GM18858 (cell line): ENCODE results near the gene ASAP2.
"Not testable (repeated sequence)": the region's sequence is repeated elsewhere in the genome, so short reads cannot be mapped to it uniquely, and the experiment has no call there.

Source experiments
- ATAC-seq: cut with Tn5 transposase; IDR thresholded peaks from one replicate; pipeline ENCODE4 v1.9.1; 2021; ENCODE audit not compliant: unreplicated experiment

The ASAP2 gene

DNA sequence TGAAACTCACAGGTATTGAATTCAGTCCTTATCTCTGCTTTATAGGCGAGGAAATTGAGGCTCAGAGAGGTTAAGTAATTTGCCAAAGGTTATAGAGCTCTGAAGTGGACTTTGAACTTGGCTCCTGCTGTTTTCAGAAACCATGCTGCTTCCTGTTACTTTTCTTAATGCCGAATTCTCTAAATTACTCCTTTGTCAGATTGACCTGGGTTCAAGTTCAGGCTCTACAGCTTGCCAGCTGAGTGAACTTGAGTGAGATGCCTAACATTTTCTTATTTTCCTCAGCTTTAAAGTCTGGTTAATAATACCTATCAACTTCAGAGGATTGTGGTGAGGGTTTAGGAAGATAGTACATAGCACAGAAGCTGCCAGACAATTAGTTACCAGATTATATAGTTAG, 3.4 kb downstream of the ASAP2 start:
- no peak for ATAC-seq

DNA sequence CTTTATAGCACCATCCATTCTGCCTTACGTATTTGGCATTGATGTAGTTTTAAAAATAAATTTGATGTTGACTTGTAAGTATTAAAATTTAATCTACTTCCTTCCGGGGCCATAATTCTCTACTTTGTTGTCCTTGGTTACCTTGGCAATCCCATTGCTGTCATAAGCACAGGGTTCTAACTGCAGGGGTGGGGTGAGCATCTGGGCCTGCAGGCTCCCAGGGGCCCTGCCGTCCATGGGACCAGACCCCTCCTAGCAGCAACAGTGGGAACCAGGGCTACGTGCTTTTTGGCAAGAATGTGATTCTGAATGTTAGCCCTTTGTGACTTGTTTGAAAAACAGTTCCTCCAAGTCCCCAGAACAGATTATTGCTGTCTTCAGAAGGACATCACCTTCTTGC, 4.9 kb downstream of the ASAP2 start:
- ATAC-seq = no peak

DNA sequence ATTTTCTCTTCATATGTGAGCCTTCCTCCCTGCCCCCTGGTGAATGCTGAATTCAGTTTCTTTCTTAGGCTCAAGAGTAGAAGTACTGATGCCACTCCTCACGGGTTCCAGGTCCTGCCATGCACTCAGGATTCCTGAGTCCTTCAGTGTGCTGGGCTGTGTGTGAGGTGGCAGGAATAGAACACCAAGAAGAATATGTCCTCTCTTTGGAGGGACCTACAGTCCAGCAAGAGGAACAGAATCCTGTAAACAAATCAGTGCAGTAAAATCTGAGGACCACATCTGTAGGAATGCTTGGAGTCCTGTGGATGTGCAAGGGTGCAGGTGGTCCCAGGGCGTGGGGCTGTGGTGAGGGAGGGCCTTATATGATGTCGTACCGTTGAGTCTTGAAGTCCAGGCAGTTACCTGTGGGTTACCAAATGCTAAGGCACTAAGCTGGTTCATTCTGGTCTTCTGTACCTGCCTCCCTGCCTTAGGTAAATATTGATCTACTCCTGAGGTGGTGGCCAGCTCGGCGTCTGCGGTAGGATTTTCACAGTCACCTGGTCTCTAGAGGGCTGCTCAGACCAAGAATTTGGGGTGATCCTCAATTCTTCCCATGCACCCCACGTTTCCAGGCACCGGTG, 5.5 kb downstream of the ASAP2 start:
- ATAC-seq = no peak

DNA sequence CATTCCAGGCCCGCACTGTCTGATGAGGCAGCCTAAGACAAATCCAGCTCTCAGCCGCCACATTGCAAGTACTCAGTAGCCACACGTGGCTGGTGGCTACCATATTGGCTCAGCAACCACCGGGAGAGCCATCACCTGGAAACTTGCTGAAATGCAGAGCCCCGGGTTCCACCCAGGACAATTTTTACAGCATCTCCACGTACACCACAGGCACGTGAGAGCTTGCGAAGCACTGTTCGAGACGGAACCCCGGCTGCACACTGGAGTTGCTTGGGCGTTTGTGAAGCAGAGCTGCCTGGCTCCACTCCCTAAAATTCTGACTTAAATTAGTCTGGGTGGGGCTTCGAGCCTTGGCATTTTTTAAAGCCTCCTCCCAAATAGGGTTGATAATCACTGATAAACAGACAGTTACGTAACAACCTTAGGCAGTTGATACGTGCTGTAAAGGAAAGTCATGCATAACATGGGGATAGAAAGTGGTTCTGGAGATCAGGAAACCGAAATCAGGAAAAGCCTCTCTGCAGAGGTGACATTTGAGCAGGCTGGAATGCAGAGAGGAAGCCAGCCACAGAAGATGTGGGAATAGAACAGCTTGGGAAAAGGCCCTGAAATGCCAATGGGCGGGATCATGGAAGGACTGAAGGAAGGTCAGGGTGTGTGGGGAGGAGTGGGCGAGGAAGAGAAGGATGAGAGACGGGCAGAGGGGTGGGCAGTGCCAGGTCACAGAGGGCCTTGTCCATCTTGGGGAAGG, 6.2 kb downstream of the ASAP2 start:
- ATAC-seq = no peak

DNA sequence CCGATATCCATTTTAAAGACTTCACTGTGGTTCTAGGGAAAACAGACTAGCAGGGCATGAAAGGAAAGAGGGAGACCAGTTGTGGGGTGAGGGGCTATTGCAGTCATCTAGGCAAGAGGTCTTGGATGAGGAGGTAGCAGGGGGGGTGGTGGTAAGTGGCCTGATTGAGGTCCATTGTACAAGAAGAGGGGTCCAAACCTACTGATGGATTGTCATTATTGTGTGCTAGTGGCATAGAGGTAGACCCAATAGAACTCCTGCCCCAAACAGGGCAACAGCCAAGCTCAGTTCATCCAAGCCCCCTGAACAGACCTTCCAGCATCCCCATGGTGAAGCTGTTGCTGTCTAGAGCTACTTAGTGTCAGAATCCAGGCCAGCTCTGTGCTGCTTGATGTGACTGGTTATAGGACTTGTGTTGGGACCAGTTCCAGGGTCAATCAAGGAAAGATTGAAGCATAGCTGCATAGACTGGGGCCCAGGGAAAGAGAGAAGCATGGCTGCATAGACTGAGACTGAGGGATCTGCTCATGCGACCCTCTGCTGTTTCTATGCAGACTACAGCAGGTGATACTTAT, 7.0 kb downstream of the ASAP2 start:
- no peak for ATAC-seq

DNA sequence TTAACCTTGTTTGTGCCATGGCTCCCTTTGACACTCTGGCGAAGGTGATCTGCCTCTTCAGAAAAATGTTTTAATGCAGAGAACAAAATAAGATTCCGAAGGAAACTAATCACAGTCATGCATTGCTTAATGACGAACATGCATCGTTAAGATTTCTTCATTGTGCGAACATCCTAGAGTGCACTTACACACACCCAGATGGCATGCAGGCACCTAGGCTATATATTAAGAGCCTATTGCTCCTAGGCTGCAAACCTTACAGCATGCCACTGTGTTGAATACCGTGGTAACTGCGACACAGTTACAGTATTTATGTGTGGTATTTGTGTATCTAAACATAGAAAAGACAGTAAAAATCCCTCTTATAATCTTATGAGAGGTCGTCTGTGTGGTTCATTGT, 8.3 kb downstream of the ASAP2 start:
- ATAC-seq = no peak

DNA sequence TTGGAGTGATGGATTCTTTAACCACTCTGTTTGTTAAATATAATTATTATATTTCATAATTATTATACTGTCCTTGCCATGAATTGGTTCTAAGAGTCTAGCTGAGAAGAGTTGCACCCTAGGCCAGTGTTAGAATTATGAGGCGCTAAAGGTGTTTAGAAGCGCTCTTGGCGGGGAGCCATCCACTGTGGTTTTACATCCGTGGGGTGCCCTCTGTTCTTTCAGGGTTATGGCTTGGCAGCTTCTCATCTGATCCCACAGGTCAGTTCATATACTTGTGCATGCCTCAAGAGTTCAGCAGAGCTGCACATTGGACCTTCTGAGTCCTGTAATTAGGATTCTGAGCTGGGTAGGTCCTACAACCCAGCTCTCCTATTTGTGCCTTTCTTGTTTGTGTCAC, 9.1 kb downstream of the ASAP2 start:
- ATAC-seq = no peak

DNA sequence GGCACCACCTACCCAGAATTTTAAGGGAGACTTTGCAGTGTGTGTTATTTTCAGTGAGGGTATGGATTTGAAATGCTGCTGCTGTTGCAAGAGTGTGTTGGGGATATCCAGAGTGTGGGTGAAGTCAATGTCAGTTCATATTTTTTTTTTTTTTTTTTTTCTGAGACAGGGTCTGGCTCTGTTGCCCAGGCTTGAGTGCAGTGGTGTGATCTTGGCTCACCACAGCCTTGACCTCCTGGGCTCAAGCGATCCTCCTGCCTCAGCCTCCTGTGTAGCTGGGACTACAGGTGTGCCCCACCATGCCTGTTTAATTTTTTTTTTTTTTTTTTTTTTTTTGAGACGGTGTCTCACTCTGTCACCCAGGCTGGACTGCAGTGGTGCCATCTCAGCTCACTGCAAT, 9.5 kb downstream of the ASAP2 start:
- not testable (repeated sequence) for ATAC-seq

DNA sequence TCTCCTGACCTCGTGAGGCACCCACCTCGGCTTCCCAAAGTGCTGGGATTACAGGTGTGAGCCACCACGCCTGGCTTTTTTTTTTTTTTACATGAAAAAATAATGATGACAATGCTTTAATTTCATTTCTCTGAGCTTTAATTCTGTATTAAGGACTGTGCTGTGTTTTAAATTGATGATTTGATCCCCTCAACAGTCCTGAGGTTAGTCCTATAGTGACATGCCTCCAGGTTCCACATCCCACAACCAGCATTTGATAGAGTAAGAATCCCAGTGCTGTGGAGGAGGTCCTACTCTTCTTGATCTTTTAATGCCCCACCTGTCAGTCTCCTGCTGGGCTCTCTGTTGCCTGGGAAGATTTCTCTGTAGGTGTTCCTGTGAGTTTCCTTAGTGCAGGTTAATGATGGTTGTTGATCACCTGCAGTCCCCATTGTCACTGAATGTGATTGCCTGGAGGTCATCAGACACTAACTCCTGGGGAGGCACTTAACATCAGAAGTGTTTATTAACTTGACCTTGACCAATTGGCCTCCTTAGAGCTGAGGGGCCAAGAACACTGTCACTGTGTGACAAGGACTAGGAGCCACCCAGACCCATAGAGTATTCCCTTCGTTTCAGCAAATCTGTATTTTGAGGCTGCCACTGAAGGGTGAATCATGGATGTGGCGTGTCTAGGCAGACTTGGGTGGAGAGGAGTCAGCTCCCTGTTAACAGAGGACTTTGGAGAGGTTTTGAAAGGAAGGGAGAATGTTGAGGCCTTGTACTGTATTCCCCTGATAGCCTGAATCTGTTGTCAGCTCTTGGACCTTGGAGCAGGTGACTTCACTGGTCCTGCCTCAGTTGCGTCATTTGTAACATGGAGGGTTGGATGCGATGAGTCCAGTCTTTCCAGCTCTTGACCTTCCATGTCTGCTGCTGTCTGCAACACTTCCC, 11.5 kb downstream of the ASAP2 start:
- no peak for ATAC-seq

DNA sequence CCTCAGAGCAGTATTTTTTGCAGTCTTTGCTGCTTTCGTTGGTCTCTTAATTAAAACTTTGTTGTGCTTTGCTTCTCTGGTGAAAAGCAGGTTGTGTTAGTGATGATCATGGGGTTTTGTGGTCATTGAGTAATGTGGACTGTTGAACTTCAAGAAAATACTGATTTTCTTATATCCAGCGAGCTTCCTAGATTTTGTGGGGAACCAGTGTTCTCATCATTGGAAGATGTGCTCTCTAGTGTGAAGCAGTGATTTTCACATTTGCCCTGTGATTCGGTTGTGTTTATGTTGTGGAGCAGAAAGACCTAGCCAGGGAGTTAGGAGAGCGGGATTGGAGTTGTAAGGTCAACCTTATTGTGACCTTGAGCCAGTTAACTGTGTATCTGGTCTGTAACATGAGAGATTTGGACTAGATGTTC, 12.4 kb downstream of the ASAP2 start:
- no peak for ATAC-seq

DNA sequence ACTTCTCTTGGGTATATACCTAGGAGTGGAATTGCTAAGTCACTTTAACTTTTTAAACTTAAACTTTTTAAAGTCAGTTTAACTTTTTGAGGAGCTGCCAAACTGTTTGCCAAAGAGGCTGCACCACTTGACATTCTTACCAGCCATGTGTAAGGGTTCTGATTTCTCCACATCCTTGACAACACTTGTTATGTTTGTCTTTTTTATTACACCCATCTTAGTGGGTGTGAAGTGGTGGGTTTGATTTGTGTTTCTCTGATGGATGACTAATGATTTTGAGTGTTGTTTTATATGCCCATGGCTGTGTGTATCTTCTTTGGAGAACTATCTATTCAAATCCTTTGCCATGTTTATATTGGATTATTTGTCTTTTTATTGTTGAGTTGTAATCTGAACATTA, 13.6 kb downstream of the ASAP2 start:
- ATAC-seq = no peak

DNA sequence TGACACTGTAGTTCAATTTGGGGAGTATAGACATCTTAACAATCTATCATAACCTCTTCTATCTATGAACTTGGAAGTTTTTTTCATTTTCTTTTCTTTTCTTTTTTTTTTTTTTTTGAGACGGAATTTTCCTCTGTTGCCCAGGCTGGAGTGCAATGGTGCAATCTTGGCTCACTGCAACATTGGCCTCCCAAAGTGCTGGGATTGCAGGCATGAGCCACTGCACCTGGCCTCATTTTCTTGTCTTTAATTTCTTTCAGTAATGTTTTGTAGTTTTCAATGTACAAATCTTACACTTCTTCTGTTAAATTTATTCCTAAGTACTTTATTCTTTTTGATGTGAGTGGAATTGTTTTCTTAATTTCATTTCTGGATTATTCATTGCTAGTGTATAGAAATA, 14.6 kb downstream of the ASAP2 start:
- no peak for ATAC-seq

DNA sequence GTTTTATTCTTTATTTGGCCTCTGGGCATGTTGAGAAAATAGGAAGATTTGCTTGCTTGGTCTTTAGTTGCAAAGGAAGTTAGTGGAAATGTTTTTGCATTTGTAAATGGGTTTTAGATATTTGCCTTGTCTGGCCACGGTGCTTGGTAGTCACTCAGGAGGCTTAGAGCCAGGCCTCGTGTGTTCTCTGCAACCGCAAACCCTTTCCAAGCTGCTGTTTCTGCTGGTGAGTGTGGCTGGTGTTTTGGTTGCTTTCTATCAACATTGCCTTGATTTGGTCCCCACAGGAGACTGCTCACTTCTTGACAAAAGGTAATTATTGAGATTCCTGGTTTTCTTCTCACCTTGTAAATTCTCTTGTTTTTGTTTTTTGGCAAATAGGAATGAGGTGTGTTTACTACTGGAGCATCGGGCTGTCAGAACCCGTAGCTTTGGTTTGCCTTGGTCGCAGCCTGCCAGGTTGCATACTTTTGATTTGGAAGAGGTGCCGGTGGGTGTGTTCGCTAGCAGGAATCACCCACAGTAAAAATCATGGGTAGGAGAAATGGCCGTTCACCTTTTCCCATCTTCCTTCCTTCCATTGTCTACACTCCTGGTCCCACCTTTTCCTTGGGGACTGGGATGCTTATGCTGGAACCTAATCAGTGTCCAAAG, 15.8 kb downstream of the ASAP2 start:
- ATAC-seq = no peak

DNA sequence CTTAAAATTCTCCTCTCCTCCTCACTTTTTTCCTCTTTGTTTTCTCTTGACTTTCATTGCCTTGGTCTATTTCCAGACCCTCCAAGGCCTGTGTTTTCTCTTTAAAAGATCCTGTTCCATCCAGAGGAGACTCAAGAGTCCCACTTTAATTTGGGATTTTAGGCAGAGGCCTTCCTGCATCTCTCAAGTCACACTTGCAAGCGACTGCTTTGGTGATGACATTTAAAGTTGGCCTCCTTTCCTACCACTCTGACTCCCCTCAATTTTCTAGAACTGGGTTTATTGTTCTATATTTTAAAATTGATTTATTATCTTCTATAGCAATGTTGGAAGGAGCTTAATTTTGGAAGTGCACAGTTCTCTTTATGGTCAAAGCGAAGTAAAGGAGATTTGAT, 16.3 kb downstream of the ASAP2 start:
- ATAC-seq = no peak

DNA sequence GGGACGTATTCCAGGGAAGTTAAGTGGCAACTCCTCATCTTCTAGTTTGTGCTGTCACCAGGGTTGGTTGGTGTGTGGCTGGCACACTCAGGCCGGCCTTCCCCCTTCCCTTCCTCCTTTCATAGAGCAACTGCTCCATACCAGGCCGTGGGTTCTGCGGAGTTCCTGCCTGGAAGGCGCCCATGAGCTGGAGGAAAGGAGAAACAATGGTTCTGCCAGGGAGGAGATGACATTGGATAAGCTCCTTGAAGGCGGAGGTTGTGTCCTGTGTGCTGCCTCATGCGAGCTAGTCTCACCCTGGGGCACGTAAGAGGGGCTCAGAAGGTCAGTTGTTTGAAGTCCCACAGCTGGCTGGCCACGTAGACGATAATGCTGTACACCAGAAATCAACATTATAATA, 19.2 kb downstream of the ASAP2 start:
- ATAC-seq = no peak

DNA sequence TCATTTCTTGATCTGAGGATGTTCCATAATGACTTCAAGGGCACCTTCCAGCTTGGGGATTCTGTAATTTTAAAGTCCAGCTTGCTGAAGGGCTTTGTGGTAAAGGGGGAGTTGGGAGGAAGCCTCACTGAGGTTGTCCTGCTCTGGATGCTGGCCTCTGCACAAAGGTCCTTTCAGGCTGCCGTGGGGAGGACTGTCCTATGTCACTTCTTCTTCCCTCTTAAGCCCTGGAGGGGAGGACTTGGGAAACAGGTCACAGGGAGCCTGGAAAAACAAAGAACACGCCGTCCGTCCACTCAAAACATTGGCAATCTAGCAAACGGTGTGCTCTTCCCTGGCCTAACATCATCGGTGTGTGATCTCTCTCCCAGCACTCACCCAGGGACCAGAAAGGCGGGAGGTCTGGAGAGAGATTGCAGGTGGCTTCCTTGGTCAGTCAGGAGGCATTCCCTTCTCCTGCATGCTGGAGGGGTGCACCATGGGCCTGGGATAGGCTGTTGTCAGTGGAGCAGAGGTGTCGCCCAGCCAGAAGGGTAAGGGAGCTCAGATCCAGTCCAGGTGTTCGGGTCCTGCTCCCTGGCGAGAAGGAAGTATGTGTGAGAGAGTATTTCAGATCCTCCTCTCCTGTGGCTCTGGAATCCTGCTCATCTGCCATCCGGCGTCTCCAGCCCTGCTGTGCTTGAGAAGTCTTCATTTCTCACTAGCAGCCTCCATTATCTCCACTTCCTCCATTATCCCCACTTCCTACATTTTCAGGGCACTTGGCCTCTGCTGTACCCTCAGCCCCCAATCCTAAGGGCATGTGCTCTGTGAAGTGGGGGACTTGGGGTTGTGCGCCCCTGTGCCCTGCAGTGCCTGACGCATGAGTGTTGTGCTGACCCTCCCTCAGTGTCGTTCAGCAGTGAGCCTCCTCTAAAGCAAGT, 20.1 kb downstream of the ASAP2 start:
- ATAC-seq = no peak

DNA sequence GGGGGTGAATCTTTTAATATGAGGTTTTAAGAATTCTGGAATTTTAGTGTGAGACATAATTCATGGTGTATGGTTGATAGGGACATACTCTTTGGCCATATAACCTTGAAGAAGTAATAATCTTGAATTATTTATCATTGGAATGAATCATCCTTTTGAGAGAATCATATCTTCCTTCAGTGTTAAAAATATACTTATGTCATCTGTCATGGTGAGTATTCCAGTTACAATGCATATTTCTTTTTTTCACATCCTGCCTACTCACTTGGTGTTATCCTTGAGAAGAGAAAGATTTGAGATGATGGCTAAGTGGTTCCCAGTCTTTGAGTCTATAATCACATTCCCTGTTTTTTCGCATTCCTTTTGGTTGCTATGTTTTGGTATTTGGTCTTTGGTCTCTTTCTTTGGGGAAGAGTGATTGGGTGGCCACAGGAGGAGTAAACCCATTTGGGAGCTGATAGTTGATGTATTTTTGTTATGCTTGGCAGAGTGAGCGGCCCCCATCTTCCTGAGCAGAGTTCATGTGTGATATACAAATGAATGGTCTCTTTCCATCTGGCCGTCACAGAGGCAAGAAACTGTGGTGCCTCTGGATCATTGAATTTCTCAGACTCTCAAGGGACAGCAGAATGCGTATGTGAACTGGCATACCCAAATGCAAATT, 21.6 kb downstream of the ASAP2 start:
- no peak for ATAC-seq

DNA sequence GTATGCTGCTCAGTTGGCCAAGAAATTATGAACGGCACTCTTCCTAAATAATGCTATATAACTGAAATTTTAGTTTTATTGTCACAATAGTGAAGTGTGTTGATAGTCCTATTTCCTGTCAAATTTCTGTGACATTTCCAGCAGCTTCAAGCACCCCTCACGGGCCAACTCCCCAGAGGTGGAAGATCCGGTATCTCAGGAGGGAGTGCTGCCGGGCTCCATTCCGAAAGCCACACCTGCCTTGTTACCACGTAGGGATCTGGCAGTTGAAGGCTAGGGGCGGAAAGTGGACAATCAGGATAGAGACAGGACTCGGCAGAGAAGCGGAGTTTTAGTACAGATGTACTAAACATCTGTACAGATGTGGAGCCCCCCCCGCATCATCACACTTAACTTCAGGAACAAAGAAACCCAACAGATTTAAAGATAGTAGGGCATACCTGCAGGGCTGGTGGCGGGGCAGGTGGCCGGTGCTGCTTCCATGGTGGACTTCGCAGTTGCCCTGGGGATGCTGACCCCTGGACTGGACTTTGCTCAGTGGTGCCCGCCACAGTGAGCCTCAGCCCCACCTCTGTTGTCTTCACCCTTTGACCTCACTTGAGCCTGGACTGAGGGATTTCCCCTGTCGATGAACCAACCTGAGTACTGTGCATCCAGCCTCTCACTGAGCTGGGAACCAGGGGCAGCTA, 22.3 kb downstream of the ASAP2 start:
- no peak for ATAC-seq

DNA sequence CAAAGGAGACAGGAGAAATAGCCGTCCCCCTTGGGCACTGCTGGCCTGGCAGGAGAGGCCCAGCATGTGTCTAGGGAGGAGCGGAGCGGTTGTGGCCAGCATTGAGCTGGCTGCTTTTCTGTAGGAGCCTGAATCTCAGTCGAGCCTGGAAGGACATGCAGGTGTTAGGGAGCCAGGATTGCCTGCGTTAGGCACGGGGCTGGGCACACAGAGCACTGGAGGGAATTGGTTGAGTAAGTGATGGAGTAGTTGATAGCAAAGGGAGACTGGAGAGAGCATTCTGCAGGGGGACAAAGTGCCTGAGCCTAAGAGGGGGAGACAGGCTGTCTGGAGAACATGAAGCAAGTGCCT, 22.8 kb downstream of the ASAP2 start:
- ATAC-seq = no peak
